Osteoblast (primary cell): ENCODE data around the gene PHLDA2. TPM values are rescaled to one million over a fixed set of nuclear protein-coding genes. Genes with fewer than 3 reads are reported as not detected.

Experiments used
- DNase-seq: peaks from one replicate; pipeline ENCODE4 v3.0.0; 2011; ENCODE audit warnings: low spot score, mixed read lengths; ENCODE audit not compliant: insufficient read length; ENCODE audit errors: missing footprints
- H2AFZ ChIP-seq: 2 replicates; pipeline ENCODE4 v1.6.0; 2011; ENCODE audit warnings: mild to moderate bottlenecking, low read length
- H3K27ac ChIP-seq: 2 replicates; pipeline ENCODE4 v1.5.1; 2011; ENCODE audit warnings: mild to moderate bottlenecking, low read depth, low read length, moderate library complexity
- H3K27me3 ChIP-seq: 2 replicates; pipeline ENCODE4 v1.6.0; 2012; ENCODE audit warnings: mild to moderate bottlenecking, control low read depth, inconsistent platforms, low read length, moderate library complexity; ENCODE audit not compliant: insufficient read depth
- H3K36me3 ChIP-seq: 2 replicates; pipeline ENCODE4 v1.5.1; 2011; ENCODE audit warnings: mild to moderate bottlenecking, low read length, control low read depth, moderate library complexity; ENCODE audit not compliant: insufficient read depth
- H3K4me1 ChIP-seq: 2 replicates; pipeline ENCODE4 v1.5.1; 2011; ENCODE audit warnings: mild to moderate bottlenecking, low read length, control low read depth, moderate library complexity; ENCODE audit not compliant: insufficient read depth
- H3K4me2 ChIP-seq: 2 replicates; pipeline ENCODE4 v1.6.0; 2011; ENCODE audit warnings: mild to moderate bottlenecking, low read length; ENCODE audit not compliant: insufficient read depth
- H3K4me3 ChIP-seq: fragments of 200-600 bp; sonication (generic); 3 replicates; pipeline ENCODE4 v1.5.1; 2012; ENCODE audit warnings: mild to moderate bottlenecking, low read length, inconsistent platforms; ENCODE audit not compliant: insufficient read depth
- H3K79me2 ChIP-seq: 2 replicates; pipeline ENCODE4 v1.6.0; 2012; ENCODE audit warnings: mild to moderate bottlenecking, low read length, control low read depth, inconsistent platforms; ENCODE audit not compliant: insufficient read depth
- H3K9me3 ChIP-seq: 2 replicates; pipeline ENCODE4 v1.5.1; 2011; ENCODE audit warnings: low read depth, low read length, control low read depth
- H4K20me1 ChIP-seq: 2 replicates; pipeline ENCODE4 v1.6.0; 2012; ENCODE audit warnings: mild to moderate bottlenecking, low read length, control low read depth; ENCODE audit not compliant: insufficient read depth
- total RNA-seq: library from RNA; depleted of rRNA; stranded (reverse); fragments of >200 nt; gene quantifications from 2 replicates; pipeline ENCODE4 v1.2.3, GENCODE V29; 2012
- TF ChIP-seq, protein P1 (sequence below): IDR thresholded peaks from 2 replicates; pipeline ENCODE4 v1.5.1; 2011; ENCODE audit warnings: mild to moderate bottlenecking, low read depth, low read length, moderate library complexity; ENCODE audit errors: extremely low read depth

PHLDA2 gene
- total RNA-seq, 1 donor, result 2.5 TPM

DNA sequence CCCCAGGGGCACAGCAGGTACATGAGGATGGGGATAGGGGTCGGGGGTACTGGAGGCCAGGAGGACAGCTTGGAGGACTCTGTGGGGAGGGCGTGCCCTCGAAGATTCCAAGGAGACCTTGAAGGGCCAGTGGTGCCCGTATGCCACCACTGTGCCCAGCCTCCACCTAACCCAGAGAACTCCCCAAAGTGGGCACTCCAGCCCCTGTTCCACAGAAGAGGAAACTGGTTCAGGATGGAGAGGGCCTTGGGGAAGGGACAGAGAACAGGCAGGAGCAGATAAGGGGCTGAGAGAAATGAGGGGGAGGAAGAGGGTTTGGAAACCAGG, 2.2 kb upstream of the PHLDA2 start:
- Histone ChIP-seq H3K9me3 (no peaks in the 10 kb centered on the region), H3K79me2 (peaks cover 27% of the 10 kb centered on the region), H3K4me1 (peaks cover 27% of the 10 kb centered on the region), H3K36me3 (no peaks in the 10 kb centered on the region), H2AFZ (no peak overlapping the region), H4K20me1 (peaks cover 9% of the 10 kb centered on the region), H3K27ac (no peak overlapping the region), H3K27me3 (no peaks in the 10 kb centered on the region), H3K4me2 (no peak overlapping the region), H3K4me3 (no peak overlapping the region)
- TF ChIP-seq, protein P1, sequence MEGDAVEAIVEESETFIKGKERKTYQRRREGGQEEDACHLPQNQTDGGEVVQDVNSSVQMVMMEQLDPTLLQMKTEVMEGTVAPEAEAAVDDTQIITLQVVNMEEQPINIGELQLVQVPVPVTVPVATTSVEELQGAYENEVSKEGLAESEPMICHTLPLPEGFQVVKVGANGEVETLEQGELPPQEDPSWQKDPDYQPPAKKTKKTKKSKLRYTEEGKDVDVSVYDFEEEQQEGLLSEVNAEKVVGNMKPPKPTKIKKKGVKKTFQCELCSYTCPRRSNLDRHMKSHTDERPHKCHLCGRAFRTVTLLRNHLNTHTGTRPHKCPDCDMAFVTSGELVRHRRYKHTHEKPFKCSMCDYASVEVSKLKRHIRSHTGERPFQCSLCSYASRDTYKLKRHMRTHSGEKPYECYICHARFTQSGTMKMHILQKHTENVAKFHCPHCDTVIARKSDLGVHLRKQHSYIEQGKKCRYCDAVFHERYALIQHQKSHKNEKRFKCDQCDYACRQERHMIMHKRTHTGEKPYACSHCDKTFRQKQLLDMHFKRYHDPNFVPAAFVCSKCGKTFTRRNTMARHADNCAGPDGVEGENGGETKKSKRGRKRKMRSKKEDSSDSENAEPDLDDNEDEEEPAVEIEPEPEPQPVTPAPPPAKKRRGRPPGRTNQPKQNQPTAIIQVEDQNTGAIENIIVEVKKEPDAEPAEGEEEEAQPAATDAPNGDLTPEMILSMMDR, result no peak
- no peak for DNase-seq

DNA sequence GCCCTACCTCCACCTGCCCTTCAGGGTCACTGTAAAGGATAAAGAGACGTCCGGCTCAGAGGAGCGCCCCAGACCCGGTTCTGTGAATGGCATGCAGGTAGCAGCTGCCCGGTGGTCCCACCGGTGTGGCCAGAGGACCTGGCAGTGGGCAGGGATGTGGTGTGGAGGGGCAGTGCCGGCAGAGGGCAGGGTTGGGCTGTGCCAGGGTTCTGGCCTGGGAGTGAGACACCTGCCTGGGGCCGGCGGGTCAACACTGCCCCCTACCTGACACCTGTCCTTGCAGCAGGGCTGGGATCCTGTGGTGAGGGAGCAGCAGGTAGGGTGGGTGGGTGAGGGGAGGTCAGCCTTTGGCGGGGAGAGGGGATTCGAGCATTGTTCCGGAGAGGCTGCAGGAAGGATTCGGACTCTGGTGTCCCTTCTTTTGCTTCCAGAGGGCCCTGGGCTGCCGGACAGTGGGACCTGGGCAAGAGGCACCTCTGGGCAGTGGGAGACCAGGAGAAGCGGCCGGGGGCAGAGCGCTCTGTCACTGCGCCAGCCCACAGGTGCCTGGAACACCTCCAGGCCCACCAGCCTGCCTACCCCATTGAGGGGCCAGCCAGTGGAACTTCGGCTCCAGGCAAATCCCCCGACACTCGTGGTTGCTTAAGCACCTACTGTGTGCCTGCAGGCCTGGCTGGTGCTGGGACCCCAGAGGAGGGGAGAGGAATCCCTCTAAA, 1.6 kb upstream of the PHLDA2 start:
- peaks cover 27% of the 10 kb centered on the region for H3K4me1 ChIP-seq

DNA sequence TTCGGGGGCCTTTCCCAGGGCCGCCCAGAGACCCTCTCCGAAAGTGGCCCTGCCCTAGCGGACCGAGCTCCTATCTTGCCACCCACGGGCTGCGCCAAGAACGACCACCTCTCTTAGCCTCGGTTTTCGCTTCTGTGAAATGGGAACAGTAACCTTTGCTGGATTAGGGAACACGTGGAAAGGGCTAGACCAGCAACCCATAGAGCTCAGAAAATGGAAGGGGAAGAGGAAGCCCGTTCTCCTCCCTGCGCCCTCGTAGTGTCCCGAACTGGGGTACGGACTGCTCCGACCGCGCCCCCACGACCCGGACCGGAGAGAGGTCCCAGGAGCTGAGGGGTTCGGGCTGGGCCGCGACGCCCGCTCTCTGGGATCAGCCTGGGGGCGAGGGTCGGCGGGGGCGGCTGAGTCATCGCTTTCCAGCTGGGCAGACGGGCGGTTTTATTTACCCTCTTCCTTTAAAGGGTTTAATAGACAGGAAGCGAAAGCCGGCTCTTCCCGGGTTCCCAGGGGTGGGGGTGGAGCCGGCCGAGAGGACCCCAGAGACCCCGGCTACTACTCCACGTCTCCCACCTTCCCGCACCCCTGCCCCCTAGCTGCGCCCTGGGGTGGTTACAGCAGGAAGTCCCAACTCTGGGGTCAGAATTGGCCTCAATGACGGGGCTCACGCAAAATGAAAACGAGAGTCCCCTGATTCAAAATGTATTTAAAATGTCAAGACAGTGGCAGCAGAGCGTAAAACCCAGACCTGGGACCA, 907 bp upstream of the PHLDA2 start:
- peak; percentile 98 for DNase-seq
- no peaks in the 10 kb centered on the region for H3K9me3 ChIP-seq
- TF ChIP-seq, protein P1, result no peak
- peak overlapping the region; percentile 86 for H3K4me3 ChIP-seq
- peak overlapping the region; percentile 89 for H3K4me2 ChIP-seq
- H2AFZ ChIP-seq, result peak overlapping the region; percentile 80
- H4K20me1 ChIP-seq, result peaks cover 9% of the 10 kb centered on the region
- H3K79me2 ChIP-seq, result peaks cover 28% of the 10 kb centered on the region
- peak overlapping the region; percentile 76 for H3K27ac ChIP-seq
- no peaks in the 10 kb centered on the region for H3K27me3 ChIP-seq
- H3K36me3 ChIP-seq, result no peaks in the 10 kb centered on the region
- H3K4me1 ChIP-seq, result peaks cover 27% of the 10 kb centered on the region

More for the DNA sequence above, 1.6 kb upstream of the PHLDA2 start:
- Histone ChIP-seq H2AFZ (peak overlapping the region; percentile 80), H3K9me3 (no peaks in the 10 kb centered on the region), H3K4me2 (peak overlapping the region; percentile 89), H3K27me3 (no peaks in the 10 kb centered on the region), H3K27ac (peak overlapping the region; percentile 76), H3K79me2 (peaks cover 28% of the 10 kb centered on the region), H3K4me3 (peak overlapping the region; percentile 86), H3K36me3 (no peaks in the 10 kb centered on the region), H4K20me1 (peaks cover 9% of the 10 kb centered on the region)
- DNase-seq, result peak; percentile 92
- TF ChIP-seq, protein P1, result peak; percentile 51

DNA sequence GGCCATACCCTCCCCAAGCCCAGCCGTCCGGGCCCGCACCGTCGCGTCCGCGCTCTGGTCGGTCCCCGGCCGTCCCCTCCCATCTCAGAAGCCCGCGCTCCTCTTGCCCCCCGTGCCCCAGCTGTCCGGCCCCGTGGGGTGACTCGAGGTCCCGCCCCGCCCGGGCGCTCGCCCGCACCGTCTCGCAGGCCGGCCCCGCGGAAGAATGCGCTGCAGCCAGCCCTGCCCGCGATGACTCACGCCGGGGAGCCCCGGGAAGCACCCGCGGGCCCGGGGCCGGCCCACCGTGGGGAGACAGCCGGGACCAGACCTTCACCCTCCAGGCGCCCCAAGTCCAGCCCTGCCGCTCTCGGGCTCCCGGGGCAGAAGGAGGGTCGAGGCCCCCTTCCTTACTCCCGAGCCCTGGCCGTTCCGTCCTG, 320 bp upstream of the PHLDA2 start:
- peak; percentile 100 for DNase-seq
- Histone ChIP-seq H3K27ac (peak overlapping the region; percentile 76), H4K20me1 (peaks cover 9% of the 10 kb centered on the region), H3K4me3 (peak overlapping the region; percentile 86), H2AFZ (peak overlapping the region; percentile 80), H3K36me3 (no peaks in the 10 kb centered on the region), H3K9me3 (no peaks in the 10 kb centered on the region), H3K79me2 (peaks cover 28% of the 10 kb centered on the region), H3K4me2 (peak overlapping the region; percentile 89), H3K27me3 (no peaks in the 10 kb centered on the region), H3K4me1 (peaks cover 27% of the 10 kb centered on the region)
- TF ChIP-seq, protein P1, result no peak
